ENCODE measurements around the gene AKR1E2. TPM values are rescaled to one million over a fixed set of nuclear protein-coding genes. Genes with fewer than 3 reads are reported as not detected.

Gene AKR1E2
- polyA plus RNA-seq, 3 donors = 0.45 to 0.74 (median 0.67) TPM

- no CpG with 5 or more reads among the region's 1 CpG for WGBS (ENCODE audit: insufficient coverage)
- no peak overlapping the region for H3K4me3 ChIP-seq (replicated peaks in 1 of 3; ENCODE audit: low read depth in 2 of 3, low read length in 3 of 3)
- no peak for TF ChIP-seq CTCF (IDR thresholded peaks at IDR 0.05)
- H3K4me1 ChIP-seq (ENCODE audit: control insufficient read depth in 1 of 2, insufficient read depth in 2 of 2, low read length in 2 of 2) = no peaks in the 10 kb centered on the region
- DNase-seq = no peak
- H3K9me3 ChIP-seq (replicated peaks in 1 of 2; ENCODE audit: control insufficient read depth in 1 of 2, insufficient read depth in 1 of 2, low read length in 2 of 2) = no peaks in the 10 kb centered on the region
- no peak overlapping the region for H3K4me2 ChIP-seq (replicated peaks; ENCODE audit: extremely low read depth, low read length, poor library complexity, severe bottlenecking)
- H3K4me3 Mint-ChIP-seq = no peak overlapping the region
- H4K20me1 ChIP-seq (ENCODE audit: insufficient read depth, low read length) = no peaks in the 10 kb centered on the region
- no peaks in the 10 kb centered on the region for H3K9me3 Mint-ChIP-seq
- H3K27me3 Mint-ChIP-seq (ENCODE audit: low read depth in 3 of 3) = peaks cover 0 to 4% (median 1%) of the 10 kb centered on the region in 3 donors
- H3K27me3 ChIP-seq (ENCODE audit: control insufficient read depth in 2 of 2, insufficient read depth in 2 of 2, low read length in 2 of 2) = no peaks in the 10 kb centered on the region
- H3K36me3 Mint-ChIP-seq = peaks cover 4 to 15% of the 10 kb centered on the region in 2 donors
- no peaks in the 10 kb centered on the region for H3K36me3 ChIP-seq (replicated peaks in 1 of 2; ENCODE audit: control insufficient read depth in 1 of 2, insufficient read depth in 2 of 2, low read length in 2 of 2)
- H3K79me2 ChIP-seq (ENCODE audit: insufficient read depth, low read length) = no peaks in the 10 kb centered on the region
- intact Hi-C loops (cut with micrococcal nuclease) = no loop called here
- H3K27ac ChIP-seq (ENCODE audit: low read depth in 1 of 2, low read length in 2 of 2) = no peak overlapping the region
- no peak overlapping the region for H3K27ac Mint-ChIP-seq
- no peak overlapping the region for H2AFZ ChIP-seq (ENCODE audit: insufficient read depth, low read depth, low read length, poor library complexity, severe bottlenecking)
- H3K9ac ChIP-seq (ENCODE audit: insufficient read depth, low read length, poor library complexity, severe bottlenecking) = no peak overlapping the region
- H3K4me1 Mint-ChIP-seq = peaks cover 2% of the 10 kb centered on the region
Observed at GRCh38 chr10:4837551-4837950, 11.5 kb downstream of the AKR1E2 start.

- WGBS (ENCODE audit: insufficient coverage) = 100% methylated on average over 2 of the region's 3 CpGs
- Histone ChIP-seq H4K20me1 (ENCODE audit: insufficient read depth, low read length) (no peaks in the 10 kb centered on the region), H3K27ac (ENCODE audit: low read depth in 1 of 2, low read length in 2 of 2) (no peak overlapping the region), H3K36me3 (replicated peaks in 1 of 2; ENCODE audit: control insufficient read depth in 1 of 2, insufficient read depth in 2 of 2, low read length in 2 of 2) (no peaks in the 10 kb centered on the region), H3K4me3 (replicated peaks in 1 of 3; ENCODE audit: low read depth in 2 of 3, low read length in 3 of 3) (no peak overlapping the region), H3K4me2 (replicated peaks; ENCODE audit: extremely low read depth, low read length, poor library complexity, severe bottlenecking) (no peak overlapping the region), H3K79me2 (ENCODE audit: insufficient read depth, low read length) (no peaks in the 10 kb centered on the region), H3K27me3 (ENCODE audit: control insufficient read depth in 2 of 2, insufficient read depth in 2 of 2, low read length in 2 of 2) (no peaks in the 10 kb centered on the region), H3K9me3 (replicated peaks in 1 of 2; ENCODE audit: control insufficient read depth in 1 of 2, insufficient read depth in 1 of 2, low read length in 2 of 2) (no peaks in the 10 kb centered on the region), H3K4me1 (ENCODE audit: control insufficient read depth in 1 of 2, insufficient read depth in 2 of 2, low read length in 2 of 2) (no peaks in the 10 kb centered on the region), H3K9ac (ENCODE audit: insufficient read depth, low read length, poor library complexity, severe bottlenecking) (no peak overlapping the region), H2AFZ (ENCODE audit: insufficient read depth, low read depth, low read length, poor library complexity, severe bottlenecking) (no peak overlapping the region)
- Mint-ChIP-seq H3K27me3 (ENCODE audit: low read depth in 3 of 3) (peaks cover 0 to 3% (median 1%) of the 10 kb centered on the region in 3 donors), H3K36me3 (peaks cover 5 to 19% of the 10 kb centered on the region in 2 donors), H3K4me1 (peaks cover 2% of the 10 kb centered on the region), H3K4me3 (no peak overlapping the region), H3K27ac (no peak overlapping the region), H3K9me3 (no peaks in the 10 kb centered on the region)
- no peak for DNase-seq
- no peak for TF ChIP-seq CTCF (IDR thresholded peaks at IDR 0.05)
- intact Hi-C loops (cut with micrococcal nuclease) = no loop called here
Observed at GRCh38 chr10:4838743-4839142, 12.7 kb downstream of the AKR1E2 start.

All from CD14-positive monocyte (primary cell).